Gastrocnemius medialis (tissue), 4 donors: ENCODE results near the gene TRAPPC14. TPM values are rescaled to one million over a fixed set of nuclear protein-coding genes. Genes with fewer than 3 reads are reported as not detected.
"Not testable (repeated sequence)": the region's sequence is repeated elsewhere in the genome, so short reads cannot be mapped to it uniquely, and the experiment has no call there.

Source experiments
- ATAC-seq, 2 donors: fragments of 150-250 bp; one replicate each; pipeline ENCODE4 v1.9.1; 2016
- DNase-seq, 2 donors: peaks; one replicate each; pipeline ENCODE4 v3.0.0-alpha.2; 2019
- H3K27ac ChIP-seq, 4 donors: fragments of 200-600 bp; sonication (generic); 1 replicate in 1 of 4; 2 replicates in 3 of 4; pipeline ENCODE4 v1.5.1; 2016 to 2018; ENCODE audit warnings: mild to moderate bottlenecking in 2 of 4, moderate library complexity in 1 of 4
- H3K27me3 ChIP-seq, 3 donors: fragments of 200-600 bp; sonication (generic) in 2 of 3; 1 replicate in 1 of 3; 2 replicates in 2 of 3; pipeline versions ENCODE4 v1.5.1 to v1.6.0; 2016 to 2019; ENCODE audit warnings: mild to moderate bottlenecking in 1 of 3, moderate library complexity in 1 of 3
- H3K36me3 ChIP-seq, 2 donors: fragments of 200-600 bp; sonication (generic) in 1 of 2; one replicate each; pipeline ENCODE4 v1.5.1; 2017 to 2018
- H3K4me1 ChIP-seq, 2 donors: fragments of 200-600 bp; sonication (generic) in 1 of 2; one replicate each; pipeline ENCODE4 v1.5.1; 2016 to 2017; ENCODE audit warnings: mild to moderate bottlenecking in 2 of 2
- H3K4me3 ChIP-seq, 4 donors: fragments of 200-600 bp; sonication (generic) in 3 of 4; 1 replicate in 1 of 4; 2 replicates in 3 of 4; pipeline ENCODE4 v1.5.1; 2016 to 2019; ENCODE audit warnings: mild to moderate bottlenecking in 2 of 4
- H3K9me3 ChIP-seq, 3 donors: fragments of 200-600 bp; sonication (generic) in 2 of 3; 1 replicate in 1 of 3; 2 replicates in 2 of 3; pipeline ENCODE4 v1.5.1; 2016 to 2019
- POLR2A ChIP-seq, 2 donors: fragments of 450-650 bp; IDR thresholded peaks; one replicate each; pipeline ENCODE4 v1.6.1; 2017; ENCODE audit warnings: antibody characterized with exemption in 2 of 2, mild to moderate bottlenecking in 2 of 2, moderate library complexity in 2 of 2
- in situ Hi-C, 4 donors: fragments of 200-750 bp; cut with MboI; loops; one replicate each; pipeline versions ENCODE4 v1.15.0 to v1.8.0; 2017; ENCODE audit warnings: low sequenced_read_pairs in 4 of 4
- intact Hi-C: fragments of 100-400 bp; cut with DNase I; formaldehyde crosslinking; loops from one replicate; pipeline ENCODE4 v1.15.1; 2023; ENCODE audit warnings: low total_unique reads
- total RNA-seq, 4 donors: library from RNA; depleted of rRNA; stranded (reverse); fragments of >200 nt; gene quantifications; one replicate each; pipeline versions ENCODE4 v1.1.0 to v1.2.3, GENCODE V29; 2016
- TF ChIP-seq, protein P1 (sequence below), 5 experiments: fragments of 450-650 bp in 3 of 5; fragments of 200-600 bp in 2 of 5; sonication (generic) in 2 of 5; IDR thresholded peaks in 4 of 5; conservative IDR thresholded peaks in 1 of 5; 1 replicate in 4 of 5; 2 replicates in 1 of 5; pipeline ENCODE4 v1.5.1; 2016 to 2019; ENCODE audit warnings: antibody characterized with exemption in 5 of 5, mild to moderate bottlenecking in 3 of 5, moderate library complexity in 3 of 5

Gene TRAPPC14
- total RNA-seq, 4 donors from 2014 or later: 3.0 to 6.1 (median 4.2) TPM

DNA sequence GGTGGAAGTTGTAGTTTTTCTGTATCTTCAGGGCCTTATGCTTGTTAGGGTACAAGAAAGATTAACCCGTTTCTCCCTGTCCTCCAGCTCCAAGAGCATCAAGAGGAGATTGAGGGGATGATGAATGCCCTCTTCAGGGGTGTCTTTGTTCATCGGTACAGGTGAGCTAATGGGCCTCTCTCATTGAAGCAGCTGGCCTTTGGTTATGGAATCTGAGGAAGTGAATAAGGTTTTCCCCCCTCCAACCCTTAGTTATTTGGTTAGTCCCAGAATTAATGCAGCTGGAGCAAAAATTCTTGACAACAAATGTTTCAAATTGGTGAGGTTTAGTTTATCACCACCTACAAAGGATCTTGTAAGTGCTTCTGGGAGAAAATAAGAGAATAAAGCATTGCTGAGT, 36.7 kb upstream of the TRAPPC14 start:
- no peak overlapping the region for H3K27ac ChIP-seq
- H3K9me3 ChIP-seq: no peaks in the 10 kb centered on the region
- no peak for TF ChIP-seq POLR2A (IDR thresholded peaks at IDR 0.05)
- TF ChIP-seq, protein P1, sequence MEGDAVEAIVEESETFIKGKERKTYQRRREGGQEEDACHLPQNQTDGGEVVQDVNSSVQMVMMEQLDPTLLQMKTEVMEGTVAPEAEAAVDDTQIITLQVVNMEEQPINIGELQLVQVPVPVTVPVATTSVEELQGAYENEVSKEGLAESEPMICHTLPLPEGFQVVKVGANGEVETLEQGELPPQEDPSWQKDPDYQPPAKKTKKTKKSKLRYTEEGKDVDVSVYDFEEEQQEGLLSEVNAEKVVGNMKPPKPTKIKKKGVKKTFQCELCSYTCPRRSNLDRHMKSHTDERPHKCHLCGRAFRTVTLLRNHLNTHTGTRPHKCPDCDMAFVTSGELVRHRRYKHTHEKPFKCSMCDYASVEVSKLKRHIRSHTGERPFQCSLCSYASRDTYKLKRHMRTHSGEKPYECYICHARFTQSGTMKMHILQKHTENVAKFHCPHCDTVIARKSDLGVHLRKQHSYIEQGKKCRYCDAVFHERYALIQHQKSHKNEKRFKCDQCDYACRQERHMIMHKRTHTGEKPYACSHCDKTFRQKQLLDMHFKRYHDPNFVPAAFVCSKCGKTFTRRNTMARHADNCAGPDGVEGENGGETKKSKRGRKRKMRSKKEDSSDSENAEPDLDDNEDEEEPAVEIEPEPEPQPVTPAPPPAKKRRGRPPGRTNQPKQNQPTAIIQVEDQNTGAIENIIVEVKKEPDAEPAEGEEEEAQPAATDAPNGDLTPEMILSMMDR (IDR thresholded peaks at IDR 0.05 in 4 of 5, conservative IDR thresholded peaks at IDR 0.05 in 1 of 5): no peak
- H3K4me3 ChIP-seq: no peak overlapping the region
- no peak for ATAC-seq
- no peak for DNase-seq
- no peaks in the 10 kb centered on the region for H3K36me3 ChIP-seq
- in situ Hi-C loops: no loop called here
- H3K4me1 ChIP-seq: no peaks in the 10 kb centered on the region
- H3K27me3 ChIP-seq: no peaks in the 10 kb centered on the region
- intact Hi-C loops: no loop called here

DNA sequence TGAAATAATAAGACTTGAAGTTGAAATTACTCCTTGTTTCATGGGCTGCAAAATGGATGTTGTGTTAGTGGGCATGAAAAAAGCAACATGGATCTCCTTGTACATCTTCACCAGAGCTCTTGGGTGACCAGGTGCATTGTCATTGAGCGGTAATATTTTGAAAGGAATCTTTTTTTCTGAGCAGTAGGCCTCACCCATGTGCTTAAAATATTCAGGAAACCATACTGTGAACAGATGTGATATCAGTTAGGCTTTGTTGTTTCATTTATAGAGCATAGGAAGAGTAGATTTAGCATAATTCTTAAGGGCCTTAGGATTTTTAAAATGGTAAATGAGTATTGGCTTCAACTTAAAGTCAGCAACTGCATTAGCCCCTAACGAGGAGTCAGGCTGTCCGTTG, 34.4 kb upstream of the TRAPPC14 start:
- ATAC-seq: no peak
- Histone ChIP-seq H3K4me1 (no peaks in the 10 kb centered on the region), H3K9me3 (no peaks in the 10 kb centered on the region), H3K27ac (no peak overlapping the region), H3K36me3 (no peaks in the 10 kb centered on the region), H3K27me3 (no peaks in the 10 kb centered on the region), H3K4me3 (no peak overlapping the region)
- in situ Hi-C loops (no loop called here), intact Hi-C loops (no loop called here)
- no peak for TF ChIP-seq POLR2A (IDR thresholded peaks at IDR 0.05)
- TF ChIP-seq, protein P1 (IDR thresholded peaks at IDR 0.05 in 4 of 5, conservative IDR thresholded peaks at IDR 0.05 in 1 of 5): no peak
- no peak for DNase-seq

DNA sequence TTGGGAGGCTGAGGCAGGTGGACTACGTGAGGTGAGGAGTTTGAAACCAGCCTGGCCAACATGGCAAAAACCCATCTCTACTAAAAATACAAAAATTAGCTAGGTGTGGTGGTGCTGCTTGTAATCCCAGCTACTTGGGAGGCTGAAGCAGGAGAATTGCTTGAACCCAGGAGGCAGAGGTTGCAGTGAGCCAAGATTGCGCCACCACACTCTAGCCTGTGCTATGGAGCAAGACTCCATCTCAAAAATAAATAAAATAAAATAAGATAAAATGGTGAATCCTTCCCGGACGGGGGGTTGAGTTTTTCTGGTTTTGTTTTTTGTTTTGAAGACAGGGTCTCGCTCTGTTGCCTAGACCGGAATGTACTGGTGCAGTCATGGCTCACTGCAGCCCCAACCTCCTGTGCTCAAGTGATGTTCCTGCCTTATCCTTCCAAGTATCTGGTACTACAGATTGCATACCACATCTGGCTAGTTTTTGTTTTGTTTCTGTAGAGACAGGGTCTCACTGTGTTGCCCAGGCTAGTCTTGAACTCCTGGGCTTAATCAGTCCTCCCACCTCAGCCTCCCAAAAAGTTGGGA, 33.8 kb upstream of the TRAPPC14 start:
- in situ Hi-C loops, intact Hi-C loops, ATAC-seq, H3K4me1 ChIP-seq, DNase-seq, H3K4me3 ChIP-seq, H3K36me3 ChIP-seq, H3K27ac ChIP-seq, H3K27me3 ChIP-seq, H3K9me3 ChIP-seq: not testable (repeated sequence)

DNA sequence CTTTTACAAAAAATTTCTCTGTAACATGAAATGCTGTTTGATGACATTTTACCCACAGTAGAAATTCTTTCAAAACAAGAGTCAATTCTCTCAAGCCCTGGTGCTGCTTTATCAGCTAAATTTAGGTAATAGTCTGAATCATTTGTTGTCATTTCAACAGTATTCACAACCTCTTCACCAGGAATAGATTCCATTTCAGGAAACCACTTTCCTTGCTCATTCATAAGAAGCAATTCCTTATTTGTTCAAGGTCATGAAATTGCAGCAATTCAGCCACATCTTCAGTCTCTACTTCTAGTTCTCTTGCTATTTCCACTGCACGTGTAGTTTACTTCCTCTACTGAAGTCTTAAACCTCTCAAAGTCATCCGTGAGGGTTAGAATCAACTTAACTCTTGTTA, 33.3 kb upstream of the TRAPPC14 start:
- no peaks in the 10 kb centered on the region for H3K4me1 ChIP-seq
- intact Hi-C loops: no loop called here
- in situ Hi-C loops: no loop called here

DNA sequence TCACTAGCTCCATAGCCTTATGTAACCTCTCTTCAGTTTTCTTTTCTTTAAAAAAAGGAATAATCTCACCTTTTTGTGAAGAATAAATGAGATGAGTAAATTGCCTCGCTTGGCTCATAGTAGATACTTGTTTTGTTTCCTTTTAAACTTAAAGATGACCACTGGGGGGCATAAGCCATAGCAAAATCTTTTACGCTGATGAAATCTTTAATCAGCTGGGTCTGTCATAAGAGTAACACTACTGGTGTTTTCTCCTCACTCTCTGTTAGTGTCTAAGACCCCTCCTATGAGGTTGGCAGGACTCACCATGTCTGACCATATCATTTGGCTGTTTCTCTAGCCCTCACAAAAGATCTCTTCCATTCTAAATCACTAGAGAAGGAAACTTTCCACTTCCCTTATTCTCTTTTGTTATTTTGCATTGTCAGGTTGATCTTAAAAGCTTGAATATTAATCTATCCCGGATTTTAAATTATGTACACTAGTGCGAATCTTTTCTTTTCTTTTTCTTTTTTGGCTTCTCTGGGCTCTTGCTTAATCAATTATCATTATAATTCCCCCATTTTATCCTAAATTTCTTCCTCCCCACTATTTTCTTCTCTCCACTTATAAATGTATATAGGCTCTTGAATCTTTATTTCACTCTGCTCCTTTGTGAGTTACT, 31.7 kb upstream of the TRAPPC14 start:
- in situ Hi-C loops (no loop called here), intact Hi-C loops (no loop called here)
- peak in 1 of 2 donors; percentile 30 for ATAC-seq
- TF ChIP-seq, protein P1 (IDR thresholded peaks at IDR 0.05 in 4 of 5, conservative IDR thresholded peaks at IDR 0.05 in 1 of 5): peak in 3 of 5 experiments; percentile 22 to 33 (median 26)
- TF ChIP-seq POLR2A (IDR thresholded peaks at IDR 0.05): no peak
- H3K4me3 ChIP-seq: no peak overlapping the region
- H3K27me3 ChIP-seq: no peaks in the 10 kb centered on the region
- no peaks in the 10 kb centered on the region for H3K9me3 ChIP-seq
- DNase-seq: no peak
- H3K27ac ChIP-seq: no peak overlapping the region
- no peaks in the 10 kb centered on the region for H3K4me1 ChIP-seq
- no peaks in the 10 kb centered on the region for H3K36me3 ChIP-seq

More for the DNA sequence above, 33.3 kb upstream of the TRAPPC14 start:
- no peak for ATAC-seq
- H3K27ac ChIP-seq: no peak overlapping the region
- H3K4me3 ChIP-seq: no peak overlapping the region
- no peaks in the 10 kb centered on the region for H3K36me3 ChIP-seq
- no peaks in the 10 kb centered on the region for H3K9me3 ChIP-seq
- TF ChIP-seq POLR2A (IDR thresholded peaks at IDR 0.05): no peak
- TF ChIP-seq, protein P1 (IDR thresholded peaks at IDR 0.05 in 4 of 5, conservative IDR thresholded peaks at IDR 0.05 in 1 of 5): no peak
- DNase-seq: no peak
- H3K27me3 ChIP-seq: no peaks in the 10 kb centered on the region
